Stimulated activated CD4-positive, alpha-beta T cell treated with anti-CD3 and anti-CD28 coated beads, Interleukin-1b, Interleukin-23, amount 100 ng/mL, for 1 hour (primary cell): Measurements from ENCODE around the gene CADM2.
"Not testable (repeated sequence)": the region's sequence is repeated elsewhere in the genome, so short reads cannot be mapped to it uniquely, and the experiment has no call there.

ENCODE experiments used
- DNase-seq, 2 donors: peaks; one replicate each; pipeline ENCODE4 v3.0.0-alpha.2; 2020; ENCODE audit warnings: low read depth in 2 of 2

CADM2 gene

DNA sequence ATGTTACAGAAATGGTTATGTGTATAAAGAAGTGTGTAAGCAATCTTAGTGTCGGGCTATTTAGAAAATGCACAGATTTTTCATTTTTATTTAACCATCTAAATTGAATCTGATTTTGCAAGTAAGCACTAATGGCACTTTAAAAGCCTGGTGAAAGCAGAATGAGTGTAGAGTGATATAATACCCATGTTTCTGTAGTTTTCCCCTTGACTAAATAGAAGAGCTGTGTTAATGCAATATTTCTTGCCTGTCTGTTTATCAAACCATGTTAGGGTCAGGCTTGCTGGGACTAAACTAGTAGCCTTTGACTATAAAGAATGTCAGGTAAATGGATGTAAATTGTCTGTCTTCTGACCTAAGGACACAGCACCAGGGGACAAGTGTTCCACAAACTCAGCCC, 714.0 kb downstream of the CADM2 start:
- DNase-seq = no peak

DNA sequence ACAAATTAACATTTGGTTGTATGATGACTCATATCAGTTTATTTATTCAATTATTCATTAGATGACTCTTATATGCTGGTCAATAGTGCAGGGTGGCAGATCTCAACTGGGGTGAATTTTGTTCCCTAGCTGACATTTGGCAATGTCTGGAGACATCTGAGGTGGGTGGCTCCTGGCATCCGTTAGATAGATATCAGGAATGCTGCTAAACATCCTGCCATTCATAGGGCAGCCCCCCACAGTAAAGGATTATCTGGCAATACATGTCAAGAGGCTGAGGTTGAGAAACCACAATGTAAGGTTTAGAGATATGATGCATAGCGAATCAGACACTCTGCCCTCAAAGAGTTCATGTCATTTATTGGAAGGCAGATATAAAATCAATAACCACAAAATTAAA, 719.9 kb downstream of the CADM2 start:
- DNase-seq = no peak

DNA sequence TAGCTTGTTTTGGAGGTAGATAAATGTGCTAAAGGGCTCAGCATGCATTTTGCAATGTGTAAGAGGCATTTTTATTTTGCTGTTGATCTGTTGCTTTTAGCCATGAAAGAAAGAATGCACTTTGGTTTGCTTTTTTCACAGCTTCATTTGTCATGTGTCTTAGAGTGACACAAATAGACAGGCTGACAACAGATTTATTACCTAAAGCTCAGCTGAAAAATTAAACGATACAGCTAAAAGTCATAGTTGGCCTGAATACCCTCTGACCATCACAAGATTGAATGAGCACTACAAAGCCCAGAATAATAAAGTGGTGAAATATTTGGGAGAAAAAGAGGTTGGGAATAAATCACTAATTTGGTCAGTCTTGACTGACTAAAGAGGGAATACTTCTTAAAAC, 723.1 kb downstream of the CADM2 start:
- no peak for DNase-seq

DNA sequence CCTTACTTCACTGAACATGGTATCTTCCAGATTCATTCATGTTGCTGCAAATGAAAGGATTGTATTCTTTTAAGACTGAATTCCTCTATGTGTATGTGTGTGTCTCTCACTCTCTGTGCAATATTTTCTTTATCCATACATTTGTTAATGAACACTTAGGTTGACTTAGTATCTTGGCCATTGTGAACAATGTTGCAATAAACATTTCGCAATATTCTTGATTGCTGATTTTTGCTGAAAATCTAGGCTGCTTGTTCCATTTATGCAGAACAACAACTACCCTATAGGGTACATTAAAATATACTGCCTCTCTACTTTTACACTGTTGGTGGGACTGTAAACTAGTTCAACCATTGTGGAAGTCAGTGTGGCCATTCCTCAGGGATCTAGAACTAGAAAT, 732.4 kb downstream of the CADM2 start:
- no peak for DNase-seq

DNA sequence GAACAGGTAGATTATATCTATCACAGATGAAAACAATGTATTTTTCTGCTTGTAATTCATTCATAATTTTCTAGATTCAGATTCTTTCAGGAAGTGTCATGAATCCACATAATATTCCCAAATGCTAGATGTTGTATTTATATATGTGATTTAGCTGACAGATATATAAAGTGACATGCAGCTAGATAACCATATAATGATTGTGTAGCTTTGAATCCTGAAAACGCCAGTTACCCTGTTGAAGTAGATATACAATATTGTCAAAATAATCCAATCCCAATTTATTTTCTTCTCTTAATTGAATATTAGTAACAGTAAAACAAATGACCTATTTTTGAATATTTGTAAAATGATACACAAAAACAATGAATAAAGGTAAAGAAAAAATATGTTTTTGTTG, 738.4 kb downstream of the CADM2 start:
- no peak for DNase-seq

DNA sequence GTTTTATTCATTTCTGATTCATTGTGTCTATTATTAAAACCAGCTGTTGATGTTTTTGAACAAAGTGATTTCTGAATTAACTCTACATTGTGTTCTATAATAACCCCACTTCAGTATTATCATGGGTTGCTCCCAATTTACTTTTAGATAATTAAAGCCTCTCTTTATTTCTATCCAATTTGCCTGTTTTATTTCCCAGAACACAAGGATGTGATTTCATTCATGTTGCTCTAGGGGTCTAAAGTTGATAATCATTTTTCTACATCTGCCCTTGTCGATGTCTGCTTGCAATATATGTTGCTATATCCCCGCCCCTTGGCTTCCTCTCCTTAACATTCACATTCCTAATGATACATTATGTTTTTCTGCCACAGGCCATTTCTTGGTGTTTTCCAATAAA, 747.3 kb downstream of the CADM2 start:
- DNase-seq = no peak

DNA sequence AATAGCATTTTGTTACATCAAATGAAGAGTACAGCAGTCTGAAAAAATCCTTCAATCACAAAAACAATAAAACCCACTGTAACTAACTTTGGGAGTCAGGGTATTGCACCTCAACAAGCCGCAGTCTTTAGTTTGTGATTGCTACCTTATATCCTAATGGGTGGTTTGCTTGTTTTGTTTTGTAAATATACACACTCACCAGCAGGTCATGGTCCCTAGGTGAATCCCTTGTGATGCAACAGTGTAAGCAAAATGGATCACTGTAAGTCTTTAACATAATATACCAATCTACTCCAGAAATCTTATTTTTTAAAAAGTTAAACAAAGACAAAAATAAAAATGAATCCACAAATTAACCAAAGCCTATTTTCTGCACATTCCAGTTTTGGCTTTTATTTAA, 749.5 kb downstream of the CADM2 start:
- not testable (repeated sequence) for DNase-seq

DNA sequence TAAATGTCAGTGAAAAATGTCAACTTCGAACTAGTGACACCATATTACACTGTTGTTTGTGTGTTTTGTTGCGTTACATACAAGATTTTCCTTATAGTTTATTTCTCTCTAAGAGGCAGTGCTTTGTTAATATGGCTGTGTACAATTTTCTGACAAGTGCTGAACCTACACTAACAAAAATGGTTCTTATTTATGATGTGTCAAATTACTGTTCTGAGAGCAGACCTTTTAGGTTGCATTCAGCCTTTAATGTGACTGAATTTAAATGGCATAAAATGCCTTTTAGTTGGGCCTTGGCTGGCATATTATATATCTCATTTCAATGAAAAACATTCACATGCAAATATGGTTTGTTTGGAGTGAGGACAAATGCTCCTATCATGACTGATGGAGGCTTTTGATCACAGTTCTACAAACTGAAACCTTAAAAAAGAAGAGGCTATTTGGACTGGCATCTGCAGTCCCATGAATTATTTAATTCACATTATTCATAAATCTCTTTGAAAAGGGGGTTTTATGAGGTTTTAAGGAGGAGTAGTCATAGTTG, 750.6 kb downstream of the CADM2 start:
- DNase-seq = no peak

DNA sequence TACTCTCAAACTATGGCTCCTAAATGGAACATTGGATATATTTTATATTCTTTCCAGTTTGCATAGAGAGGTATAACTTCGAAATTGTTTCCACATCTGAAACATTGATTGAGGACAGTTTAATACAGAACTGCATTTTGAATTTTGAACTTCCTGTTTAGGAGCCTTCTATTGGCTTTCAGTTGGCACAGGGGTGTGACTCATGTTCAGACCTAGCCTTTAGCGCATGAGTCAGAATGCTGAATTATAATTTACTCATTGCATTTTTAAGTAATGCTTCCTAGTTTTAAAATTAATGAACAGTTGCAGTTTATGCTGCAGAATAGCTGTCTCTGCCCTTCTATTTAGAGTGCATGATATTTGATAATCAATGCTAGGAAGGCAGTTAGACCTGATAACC, 751.7 kb downstream of the CADM2 start:
- no peak for DNase-seq

DNA sequence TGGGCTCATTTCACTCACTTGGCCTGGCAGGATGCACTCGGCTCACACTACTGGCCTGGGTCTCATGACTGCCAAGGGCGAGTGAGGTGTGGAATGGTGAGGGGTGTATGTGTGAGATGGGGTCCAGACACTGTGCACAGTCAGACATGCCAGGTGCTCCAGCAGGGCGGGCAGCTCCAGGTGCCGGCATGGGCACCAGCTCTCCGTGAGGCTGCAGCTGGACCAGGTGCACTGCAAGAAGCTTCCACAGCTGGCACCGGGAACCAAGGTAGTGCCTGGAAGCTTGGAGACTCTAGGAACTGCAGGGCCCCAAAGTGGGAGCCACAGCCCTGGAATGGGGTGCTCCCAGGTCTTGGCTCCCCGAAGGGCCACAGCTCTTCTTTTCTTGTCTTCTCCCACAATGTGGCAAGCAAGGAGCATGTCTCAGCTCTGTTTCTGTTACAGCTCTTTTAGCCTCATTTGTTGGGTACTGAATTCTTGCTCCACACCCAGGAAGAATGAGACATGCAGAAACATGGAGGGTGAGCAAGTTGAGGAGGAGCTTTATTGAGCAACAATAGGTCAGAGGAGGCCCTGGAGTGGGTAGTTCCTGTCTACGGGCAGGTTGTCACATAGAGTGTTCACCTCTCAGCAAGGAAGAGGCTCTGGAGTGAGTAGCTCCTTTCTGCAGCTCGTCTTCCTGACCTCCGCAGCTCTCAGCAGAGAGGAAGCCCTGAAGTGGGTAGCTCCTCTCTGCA, 762.8 kb downstream of the CADM2 start:
- no peak for DNase-seq

DNA sequence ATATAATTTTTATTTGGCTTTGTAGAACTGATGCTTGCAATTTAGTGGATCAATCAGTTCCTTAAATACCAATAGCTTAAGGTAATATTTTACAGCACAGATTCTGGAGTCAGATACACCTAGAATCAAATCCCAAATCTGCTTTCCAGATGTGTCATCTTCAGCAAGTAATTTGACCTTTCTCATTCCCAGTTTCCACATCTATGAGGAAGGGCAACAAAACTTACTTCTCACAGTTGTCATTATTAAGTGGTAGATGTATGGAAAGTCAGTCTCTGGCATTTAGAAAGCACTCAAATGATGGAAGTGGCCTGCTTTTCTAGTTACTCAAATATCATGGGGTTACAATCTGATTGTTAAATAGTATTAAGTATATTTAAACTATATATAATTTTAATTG, 767.0 kb downstream of the CADM2 start:
- DNase-seq = no peak

DNA sequence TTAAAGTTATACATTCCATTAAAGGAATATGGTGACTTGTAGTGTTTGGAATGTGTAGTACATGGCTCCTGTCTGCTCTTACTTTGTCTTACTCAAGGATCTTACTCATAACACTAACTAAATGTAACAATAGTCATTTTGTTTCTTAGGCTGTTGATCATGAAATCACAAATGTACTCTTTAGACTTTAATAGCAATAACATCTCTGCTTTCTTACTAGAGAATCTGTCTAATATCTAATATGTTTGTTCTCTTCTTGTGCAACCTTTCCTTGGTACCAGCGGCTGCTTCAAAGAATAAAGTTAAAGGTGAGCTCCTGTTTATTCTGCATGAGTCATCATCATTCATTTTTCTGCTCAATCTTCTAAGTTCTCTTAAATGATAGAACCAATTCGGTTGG, 767.5 kb downstream of the CADM2 start:
- DNase-seq = no peak

DNA sequence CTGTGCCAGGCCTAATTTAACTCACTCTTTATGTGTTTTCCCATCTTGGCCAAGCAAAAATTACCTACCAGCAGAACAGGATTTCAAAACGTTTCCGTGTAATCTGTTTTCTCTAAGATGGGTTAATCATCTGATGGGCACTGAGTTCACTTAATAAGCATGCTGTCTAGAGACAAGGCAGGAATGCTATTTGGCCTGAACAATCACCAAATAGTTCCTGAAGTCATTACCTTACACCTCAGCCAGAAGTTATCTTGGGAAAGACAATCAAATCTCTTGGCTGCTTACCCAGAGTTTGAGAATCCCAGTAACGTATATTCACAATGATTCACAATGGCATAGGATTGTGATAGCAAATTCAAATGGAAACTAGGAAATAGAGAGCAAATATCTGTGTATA, 779.1 kb downstream of the CADM2 start:
- DNase-seq = no peak

DNA sequence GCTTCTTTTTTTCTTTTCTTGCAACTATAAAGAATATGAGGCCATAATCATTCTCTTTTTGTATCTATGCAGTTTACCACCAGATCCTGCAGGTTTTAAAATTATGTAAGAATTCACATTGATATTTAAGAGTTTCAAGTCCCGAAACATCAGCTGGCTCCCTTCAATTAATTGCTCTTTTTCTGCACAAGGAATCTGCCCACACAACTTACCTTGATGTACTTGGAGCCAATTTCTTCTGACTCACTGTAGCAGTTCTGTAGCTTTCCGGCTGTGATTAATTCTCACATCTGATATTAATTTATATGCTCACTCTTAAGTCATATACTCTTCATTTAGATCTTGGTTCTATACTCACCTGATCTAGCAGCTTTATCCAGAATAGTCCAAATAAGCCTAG, 781.8 kb downstream of the CADM2 start:
- DNase-seq = no peak

DNA sequence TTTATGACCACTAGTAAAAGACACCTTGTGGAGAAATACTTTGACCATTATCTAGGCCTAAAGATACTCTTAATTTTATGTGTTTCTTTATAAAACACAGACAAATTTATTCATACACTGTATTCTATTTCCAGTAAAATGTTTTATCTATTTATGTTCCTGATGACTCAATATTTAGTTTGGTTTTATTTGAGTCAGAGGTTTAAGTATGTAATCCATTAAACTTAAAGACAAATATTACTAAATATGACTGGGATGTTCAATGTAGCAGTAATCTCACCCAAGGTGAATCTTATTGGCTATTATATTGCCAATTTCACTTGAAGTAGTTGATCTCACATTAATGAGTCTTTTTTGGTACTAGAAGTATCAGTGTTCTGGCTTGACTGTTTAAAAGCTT, 799.7 kb downstream of the CADM2 start:
- DNase-seq = no peak

DNA sequence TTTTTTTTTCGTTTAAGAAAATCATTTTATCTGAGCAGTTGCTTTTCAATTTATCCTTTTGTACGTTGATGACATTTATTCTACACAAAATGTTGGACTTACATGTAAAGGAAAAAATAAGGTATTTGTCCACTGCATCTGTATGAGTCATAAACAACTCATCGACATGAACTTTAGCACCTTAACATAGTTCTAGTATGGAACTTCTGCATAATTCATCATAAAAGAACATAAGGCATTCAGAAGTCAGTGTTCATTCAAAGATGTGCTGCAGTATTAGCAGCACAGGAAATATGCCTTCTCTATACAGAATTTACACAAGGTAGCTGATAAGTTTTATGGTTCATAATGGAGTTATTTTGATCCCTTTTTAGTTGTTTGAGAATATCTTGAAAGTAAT, 801.6 kb downstream of the CADM2 start:
- DNase-seq = no peak

DNA sequence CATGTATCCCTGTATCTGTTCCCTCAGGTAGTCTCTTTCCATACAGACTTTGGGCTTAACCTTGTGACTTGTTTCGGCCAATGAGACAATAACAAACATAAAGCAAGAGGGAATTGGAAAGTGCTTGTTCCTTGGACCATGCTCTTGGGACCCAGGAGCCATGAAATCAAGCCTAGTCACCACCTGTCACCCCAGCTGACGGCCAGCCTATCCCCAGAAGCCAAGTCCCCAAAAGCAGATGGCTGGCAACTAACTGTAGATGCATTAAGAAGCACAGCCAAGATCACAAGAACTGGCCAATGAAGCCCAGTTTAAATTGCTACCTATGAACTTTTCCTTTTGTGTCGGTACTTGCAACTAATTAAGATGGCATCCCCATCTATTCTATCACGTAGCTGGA, 822.0 kb downstream of the CADM2 start:
- no peak for DNase-seq

DNA sequence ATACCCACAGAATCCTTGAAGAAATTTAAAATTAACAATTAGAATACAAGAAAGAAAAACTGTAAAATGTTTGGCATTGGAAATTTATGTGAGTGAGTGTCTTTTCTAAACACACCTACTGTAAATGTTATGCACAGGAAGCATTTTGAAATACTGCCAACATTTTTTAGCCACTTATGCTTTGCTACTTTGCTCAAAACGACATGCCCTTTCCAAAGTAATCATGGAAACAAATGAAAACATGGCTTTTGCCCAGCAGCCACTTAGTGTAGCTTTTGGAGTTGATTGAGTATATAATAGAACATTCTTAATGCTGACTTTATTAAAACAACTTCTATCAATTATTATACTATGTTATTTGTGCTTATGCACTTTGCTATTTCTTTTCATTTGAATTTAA, 823.0 kb downstream of the CADM2 start:
- DNase-seq = no peak

DNA sequence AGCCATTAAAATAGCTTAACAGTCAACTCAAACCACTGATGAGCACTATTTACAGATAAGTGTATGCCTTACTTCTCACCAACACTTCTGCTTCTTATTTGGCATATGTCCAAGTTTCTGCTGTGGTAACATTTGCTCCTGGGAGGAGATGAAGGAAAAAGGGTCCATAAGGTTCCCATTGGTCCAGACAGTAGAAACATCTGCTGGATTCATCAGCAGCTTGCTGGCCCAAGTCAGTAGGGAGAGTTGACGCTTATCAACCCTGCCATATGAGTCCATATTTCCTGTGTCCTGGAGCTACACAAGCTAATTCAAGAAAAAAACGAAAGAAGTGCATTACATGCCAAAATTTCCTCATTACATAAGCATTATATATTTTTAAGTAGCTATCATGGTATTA, 824.5 kb downstream of the CADM2 start:
- DNase-seq = no peak

DNA sequence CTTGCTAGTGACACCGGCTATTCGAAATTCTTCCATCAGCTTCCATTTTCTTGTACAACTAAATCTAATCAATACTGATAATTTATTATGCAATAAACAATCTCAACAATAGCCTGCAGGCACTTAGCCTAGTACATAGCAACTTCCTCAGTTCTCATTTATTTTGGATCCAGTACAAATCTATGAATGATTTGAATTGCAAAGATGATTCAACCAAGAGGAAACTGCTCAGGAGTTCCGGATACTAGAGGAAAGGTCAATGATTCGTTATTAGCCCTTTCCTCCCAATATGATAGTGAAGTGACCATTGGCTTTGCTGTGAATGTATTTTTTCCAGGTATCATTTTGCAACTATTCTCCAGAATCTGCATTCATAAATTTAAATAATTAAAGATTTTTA, 827.0 kb downstream of the CADM2 start:
- DNase-seq = no peak

DNA sequence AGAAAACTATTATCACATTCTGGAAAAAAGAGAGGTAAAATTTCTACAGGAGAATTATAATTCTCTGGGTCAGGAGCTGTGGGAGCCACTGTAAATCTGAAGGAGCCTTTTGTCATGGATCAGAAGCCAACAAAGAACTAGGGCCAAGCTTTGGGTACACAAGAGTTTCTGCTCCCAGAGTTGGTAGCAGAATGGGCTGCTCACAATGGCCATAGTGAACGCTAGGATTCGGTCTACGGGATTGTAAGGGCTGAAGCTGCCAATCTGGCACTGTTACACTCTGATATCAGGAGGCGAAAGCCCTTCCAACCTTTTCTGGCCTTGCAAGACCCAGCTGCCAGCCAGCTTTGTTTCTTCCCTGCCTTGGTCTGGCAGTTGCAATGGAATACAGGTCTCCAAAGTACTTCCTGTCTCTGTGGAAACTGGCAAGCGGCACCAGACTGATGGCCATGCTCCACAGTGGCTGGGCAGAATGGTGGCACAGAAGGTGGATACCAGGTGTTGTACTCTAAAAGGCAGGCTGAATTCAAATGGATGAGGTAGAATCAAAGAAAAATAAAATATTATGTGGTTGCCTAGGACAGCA, 831.7 kb downstream of the CADM2 start:
- no peak for DNase-seq

DNA sequence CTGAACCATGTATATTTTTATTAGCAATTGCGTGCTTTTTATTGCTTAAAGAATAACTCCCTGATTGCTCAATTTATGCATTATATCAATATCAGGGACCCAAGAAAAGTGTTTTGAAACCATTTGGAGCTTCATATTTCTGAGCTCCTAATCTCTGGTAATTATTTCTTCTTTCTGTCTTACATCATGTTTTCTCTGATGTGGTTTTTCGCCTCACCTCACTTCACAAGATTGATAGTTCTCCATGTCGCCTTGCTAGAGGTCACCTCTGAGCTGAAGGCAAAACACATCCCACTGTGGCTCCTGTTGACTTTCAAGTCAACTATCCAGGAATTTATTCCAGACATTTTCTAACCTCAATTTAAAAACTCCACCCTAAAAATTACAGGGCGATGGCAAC, 837.4 kb downstream of the CADM2 start:
- no peak for DNase-seq

DNA sequence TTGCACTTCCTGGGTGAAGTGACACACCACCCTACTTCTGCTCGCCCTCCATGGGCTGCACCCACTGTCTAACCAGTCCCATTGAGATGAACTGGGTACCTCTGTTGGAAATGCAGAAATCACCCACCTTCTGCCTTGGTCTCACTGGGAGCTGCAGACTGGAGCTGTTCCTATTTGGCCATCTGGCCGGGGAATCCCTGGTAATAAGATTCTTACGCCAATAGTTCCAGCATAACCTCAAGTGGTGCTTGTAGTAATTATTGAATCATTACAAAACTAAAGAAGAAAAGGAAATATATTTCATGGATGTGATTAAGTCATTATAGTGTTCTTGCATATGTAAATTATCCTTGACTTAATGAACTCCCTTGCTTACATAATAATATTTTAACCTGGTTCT, 841.9 kb downstream of the CADM2 start:
- no peak for DNase-seq

DNA sequence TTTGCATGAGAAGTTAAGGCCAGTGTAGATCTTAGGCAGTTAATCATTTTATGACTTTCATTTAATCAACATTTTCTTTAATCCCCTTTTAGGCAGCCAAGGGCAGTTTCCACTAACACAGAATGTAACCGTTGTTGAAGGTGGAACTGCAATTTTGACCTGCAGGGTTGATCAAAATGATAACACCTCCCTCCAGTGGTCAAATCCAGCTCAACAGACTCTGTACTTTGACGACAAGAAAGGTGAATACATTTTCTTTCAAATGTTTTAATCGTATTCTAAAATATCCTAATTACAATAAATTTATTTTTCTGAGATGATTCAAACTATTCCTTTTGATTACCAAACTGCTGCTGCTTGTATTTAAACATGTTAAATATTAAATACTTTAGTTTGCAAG, 843.2 kb downstream of the CADM2 start:
- no peak for DNase-seq
